SK-N-SH (cell line): ENCODE data around the gene WNT1. TPM values are rescaled to one million over a fixed set of nuclear protein-coding genes. Genes with fewer than 3 reads are reported as not detected.

ENCODE experiments used
- CTCF ChIA-PET: fragments of 300-600, 350-600 bp; formaldehyde crosslinking; extraction: SDS; loops from one replicate; lab custom pipeline; 2021; lab: Yijun Ruan, JAX
- POLR2A ChIA-PET: fragments of 350-600 bp; sonication (Branson Sonifier 250); formaldehyde crosslinking; extraction: SDS; loops from one replicate; lab custom pipeline; 2020; ENCODE audit warnings: antibody characterized with exemption, inconsistent platforms; lab: Yijun Ruan, JAX
- DNase-seq: peaks from one replicate; pipeline ENCODE4 v3.0.0; 2012
- H2AFZ ChIP-seq: fragments of 200-600 bp; sonication (generic); 2 replicates; pipeline ENCODE4 v1.8.1; 2016; ENCODE audit warnings: antibody characterized with exemption, mild to moderate bottlenecking, low read depth
- H3F3A ChIP-seq: fragments of 200-600 bp; sonication (generic); replicated peaks from 2 replicates; pipeline ENCODE3; 2016; ENCODE audit warnings: antibody characterized with exemption, mild to moderate bottlenecking; ENCODE audit not compliant: insufficient read depth
- H3K27ac ChIP-seq, 2 experiments: fragments of 200-500 bp in 1 of 2; fragments of 200-600 bp in 1 of 2; sonication (Bioruptor generic) in 1 of 2; sonication (generic), shearing (Covaris generic) in 1 of 2; 2 replicates each; pipeline versions ENCODE4 v1.5.1 to v1.6.1; 2014 to 2016; ENCODE audit warnings: low read depth in 2 of 2, inconsistent platforms in 1 of 2, low read length in 1 of 2, mild to moderate bottlenecking in 1 of 2, mixed read lengths in 1 of 2
- H3K27me3 ChIP-seq: fragments of 200-600 bp; sonication (generic), shearing (Covaris generic); 2 replicates; pipeline ENCODE4 v1.6.1; 2016; ENCODE audit warnings: mixed run types; ENCODE audit not compliant: insufficient read depth
- H3K36me3 ChIP-seq, 2 experiments: fragments of 200-500 bp in 1 of 2; fragments of 200-600 bp in 1 of 2; sonication (Bioruptor generic) in 1 of 2; sonication (generic) in 1 of 2; replicated peaks in 1 of 2; 2 replicates each; pipeline versions ENCODE3 to v1.5.1; 2014 to 2016; ENCODE audit warnings: low read length in 1 of 2, mild to moderate bottlenecking in 1 of 2; ENCODE audit not compliant: insufficient read depth in 2 of 2, control insufficient read depth in 1 of 2
- H3K4me1 ChIP-seq, 2 experiments: fragments of 200-500 bp in 1 of 2; fragments of 200-600 bp in 1 of 2; sonication (Bioruptor generic) in 1 of 2; sonication (generic), shearing (Covaris generic) in 1 of 2; 2 replicates each; pipeline versions ENCODE4 v1.5.1 to v1.6.1; 2014 to 2016; ENCODE audit warnings: low read depth in 1 of 2, low read length in 1 of 2, mixed run types in 1 of 2; ENCODE audit not compliant: insufficient read depth in 2 of 2, control insufficient read depth in 1 of 2
- H3K4me2 ChIP-seq: fragments of 200-600 bp; sonication (generic), shearing (Covaris generic); 2 replicates; pipeline ENCODE4 v1.6.1; 2017; ENCODE audit warnings: mixed run types
- H3K4me3 ChIP-seq, 2 experiments: fragments of 200-500 bp in 1 of 2; fragments of 200-600 bp in 1 of 2; sonication (Bioruptor generic) in 1 of 2; sonication (generic), shearing (Covaris generic) in 1 of 2; 2 replicates each; pipeline versions ENCODE4 v1.5.1 to v1.8.1; 2014 to 2016; ENCODE audit warnings: low read depth in 2 of 2, inconsistent platforms in 1 of 2, low read length in 1 of 2, mild to moderate bottlenecking in 1 of 2, mixed read lengths in 1 of 2, moderate library complexity in 1 of 2
- H3K79me2 ChIP-seq: fragments of 200-600 bp; sonication (generic); 2 replicates; pipeline ENCODE4 v1.8.1; 2017; ENCODE audit warnings: mild to moderate bottlenecking; ENCODE audit not compliant: insufficient read depth
- H3K9ac ChIP-seq: fragments of 200-600 bp; sonication (generic); 2 replicates; pipeline ENCODE4 v1.6.1; 2017; ENCODE audit warnings: mixed run types
- H3K9me2 ChIP-seq: fragments of 200-600 bp; sonication (generic); 2 replicates; pipeline ENCODE4 v1.6.1; 2017; ENCODE audit warnings: mixed run types
- H3K9me3 ChIP-seq: fragments of 200-600 bp; sonication (generic); 2 replicates; pipeline ENCODE4 v1.6.1; 2017; ENCODE audit warnings: mixed run types, mild to moderate bottlenecking, moderate library complexity
- H4K20me1 ChIP-seq: fragments of 200-600 bp; sonication (generic); 2 replicates; pipeline ENCODE4 v1.6.1; 2017; ENCODE audit warnings: mild to moderate bottlenecking, mixed run types; ENCODE audit not compliant: insufficient read depth
- CHD2 ChIP-seq: fragments of 150-350 bp; IDR thresholded peaks from 2 replicates; pipeline ENCODE4 v1.6.1; 2018; ENCODE audit warnings: low read length; ENCODE audit not compliant: partially characterized antibody
- EZH2phosphoT487 ChIP-seq: fragments of 200-600 bp; sonication (generic); IDR thresholded peaks from 2 replicates; pipeline ENCODE4 v1.6.1; 2017; ENCODE audit warnings: low read depth, mixed run types, mild to moderate bottlenecking, antibody characterized with exemption, moderate library complexity, borderline replicate concordance
- FOXJ3 ChIP-seq: sonication (generic); formaldehyde crosslinking; IDR thresholded peaks from 2 replicates; pipeline ENCODE4 v1.5.1; 2020; ENCODE audit warnings: mild to moderate bottlenecking, missing genetic modification reagents
- GATA2 ChIP-seq: sonication (generic); formaldehyde crosslinking; IDR thresholded peaks from 2 replicates; pipeline ENCODE4 v1.5.0; 2020; ENCODE audit warnings: mild to moderate bottlenecking, missing genetic modification reagents
- MEF2A ChIP-seq: IDR thresholded peaks from 2 replicates; pipeline ENCODE4 v1.4.0; 2012; ENCODE audit warnings: low read depth, borderline replicate concordance
- RAD21 ChIP-seq: IDR thresholded peaks from 2 replicates; pipeline ENCODE4 v1.6.1; 2012; ENCODE audit warnings: mild to moderate bottlenecking, low read length
- RFX5 ChIP-seq: IDR thresholded peaks from 2 replicates; pipeline ENCODE4 v1.6.1; 2012; ENCODE audit warnings: mild to moderate bottlenecking, improper control_type of control experiment, low read length
- RXRA ChIP-seq: IDR thresholded peaks from 2 replicates; pipeline ENCODE4 v1.4.0; 2012; ENCODE audit warnings: low read depth, mild to moderate bottlenecking, borderline replicate concordance
- SMC3 ChIP-seq: IDR thresholded peaks from 2 replicates; pipeline ENCODE4 v1.6.1; 2012; ENCODE audit warnings: low read depth, low read length, improper control_type of control experiment
- TCF12 ChIP-seq: IDR thresholded peaks from 2 replicates; pipeline ENCODE4 v1.4.0; 2012
- TEAD4 ChIP-seq: IDR thresholded peaks from 2 replicates; pipeline ENCODE4 v1.4.0; 2012; ENCODE audit warnings: mild to moderate bottlenecking, borderline replicate concordance; ENCODE audit not compliant: insufficient read depth
- WGBS: methylation state at CpG from one replicate; pipeline ENCODE4 v1.1.6; 2017; ENCODE audit warnings: low lambda C conversion rate; 5-methylcytosine and 5-hydroxymethylcytosine counted together
- polyA plus RNA-seq, 3 experiments: library from polyadenylated mRNA; depleted of rRNA; stranded (reverse); fragments of >200 nt; gene quantifications; 2 replicates each; pipeline ENCODE4 v1.2.3, GENCODE V29; 2012
- TF ChIP-seq, protein P1 (sequence below): IDR thresholded peaks from 2 replicates; pipeline ENCODE4 v1.4.0; 2012; ENCODE audit warnings: low read depth
- TF ChIP-seq, protein P2 (sequence below): fragments of 150-350 bp; IDR thresholded peaks from 2 replicates; pipeline ENCODE4 v1.6.1; 2016; ENCODE audit warnings: mild to moderate bottlenecking, low read depth, low read length
- TF ChIP-seq, protein P3 (sequence below): IDR thresholded peaks from 2 replicates; pipeline ENCODE4 v1.4.0; 2012; ENCODE audit warnings: low read depth, borderline replicate concordance
- TF ChIP-seq, protein P4 (sequence below): fragments of 150-350 bp; IDR thresholded peaks from 2 replicates; pipeline ENCODE4 v1.6.1; 2017; ENCODE audit warnings: antibody characterized with exemption, low read length, low read depth, borderline replicate concordance
- TF ChIP-seq, protein P5 (sequence below): fragments of 200-600 bp; sonication (generic); IDR thresholded peaks from 2 replicates; pipeline ENCODE4 v1.6.1; 2017; ENCODE audit warnings: antibody characterized with exemption, mild to moderate bottlenecking, moderate library complexity

WNT1 gene
- polyA plus RNA-seq, 1 of the 3 experiments (the other 2 are of a cell fraction) = not detected

- no peak for TF ChIP-seq EZH2phosphoT487
- TF ChIP-seq CHD2 = no peak
- no peak for TF ChIP-seq GATA2 (CRISPR knock-in tag)
- no peak for TF ChIP-seq TEAD4
- TF ChIP-seq, protein P1, sequence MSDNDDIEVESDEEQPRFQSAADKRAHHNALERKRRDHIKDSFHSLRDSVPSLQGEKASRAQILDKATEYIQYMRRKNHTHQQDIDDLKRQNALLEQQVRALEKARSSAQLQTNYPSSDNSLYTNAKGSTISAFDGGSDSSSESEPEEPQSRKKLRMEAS = no peak
- TF ChIP-seq RAD21 = no peak
- no peak for TF ChIP-seq SMC3
- CTCF ChIA-PET = interaction anchor here (0.7 to 32.2 kb wide), 6 partner anchors 9 to 113 kb away, joined by 3 to 935 read pairs (median 3); partner anchors contain the start of genes ARF3, DDN and WNT1
- POLR2A ChIA-PET = interaction anchor here (0.5 kb wide), 1 partner anchor 10 kb away, joined by 3 read pairs; no protein-coding TSS in a partner anchor
These were observed 11.8 kb upstream of the WNT1 start for GRCh38 chr12:48966177-48966895.

GRCh38 chr12:48967991-48968390, 10.1 kb upstream of the WNT1 start:
- H3K79me2 ChIP-seq = no peaks in the 10 kb centered on the region
- 75% methylated on average over 7 of the region's 7 CpGs for WGBS
- no peak for TF ChIP-seq FOXJ3 (CRISPR knock-in tag)
- no peak for TF ChIP-seq RAD21
- no peak for TF ChIP-seq TCF12
- TF ChIP-seq, protein P2, sequence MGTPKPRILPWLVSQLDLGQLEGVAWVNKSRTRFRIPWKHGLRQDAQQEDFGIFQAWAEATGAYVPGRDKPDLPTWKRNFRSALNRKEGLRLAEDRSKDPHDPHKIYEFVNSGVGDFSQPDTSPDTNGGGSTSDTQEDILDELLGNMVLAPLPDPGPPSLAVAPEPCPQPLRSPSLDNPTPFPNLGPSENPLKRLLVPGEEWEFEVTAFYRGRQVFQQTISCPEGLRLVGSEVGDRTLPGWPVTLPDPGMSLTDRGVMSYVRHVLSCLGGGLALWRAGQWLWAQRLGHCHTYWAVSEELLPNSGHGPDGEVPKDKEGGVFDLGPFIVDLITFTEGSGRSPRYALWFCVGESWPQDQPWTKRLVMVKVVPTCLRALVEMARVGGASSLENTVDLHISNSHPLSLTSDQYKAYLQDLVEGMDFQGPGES = no peak
- TF ChIP-seq RXRA = no peak
- TF ChIP-seq RFX5 = no peak
- TF ChIP-seq SMC3 = no peak
- TF ChIP-seq, protein P3, sequence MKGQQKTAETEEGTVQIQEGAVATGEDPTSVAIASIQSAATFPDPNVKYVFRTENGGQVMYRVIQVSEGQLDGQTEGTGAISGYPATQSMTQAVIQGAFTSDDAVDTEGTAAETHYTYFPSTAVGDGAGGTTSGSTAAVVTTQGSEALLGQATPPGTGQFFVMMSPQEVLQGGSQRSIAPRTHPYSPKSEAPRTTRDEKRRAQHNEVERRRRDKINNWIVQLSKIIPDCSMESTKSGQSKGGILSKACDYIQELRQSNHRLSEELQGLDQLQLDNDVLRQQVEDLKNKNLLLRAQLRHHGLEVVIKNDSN = no peak
- no peak for TF ChIP-seq MEF2A
- TF ChIP-seq, protein P4, sequence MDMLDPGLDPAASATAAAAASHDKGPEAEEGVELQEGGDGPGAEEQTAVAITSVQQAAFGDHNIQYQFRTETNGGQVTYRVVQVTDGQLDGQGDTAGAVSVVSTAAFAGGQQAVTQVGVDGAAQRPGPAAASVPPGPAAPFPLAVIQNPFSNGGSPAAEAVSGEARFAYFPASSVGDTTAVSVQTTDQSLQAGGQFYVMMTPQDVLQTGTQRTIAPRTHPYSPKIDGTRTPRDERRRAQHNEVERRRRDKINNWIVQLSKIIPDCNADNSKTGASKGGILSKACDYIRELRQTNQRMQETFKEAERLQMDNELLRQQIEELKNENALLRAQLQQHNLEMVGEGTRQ = no peak
- TF ChIP-seq, protein P5, sequence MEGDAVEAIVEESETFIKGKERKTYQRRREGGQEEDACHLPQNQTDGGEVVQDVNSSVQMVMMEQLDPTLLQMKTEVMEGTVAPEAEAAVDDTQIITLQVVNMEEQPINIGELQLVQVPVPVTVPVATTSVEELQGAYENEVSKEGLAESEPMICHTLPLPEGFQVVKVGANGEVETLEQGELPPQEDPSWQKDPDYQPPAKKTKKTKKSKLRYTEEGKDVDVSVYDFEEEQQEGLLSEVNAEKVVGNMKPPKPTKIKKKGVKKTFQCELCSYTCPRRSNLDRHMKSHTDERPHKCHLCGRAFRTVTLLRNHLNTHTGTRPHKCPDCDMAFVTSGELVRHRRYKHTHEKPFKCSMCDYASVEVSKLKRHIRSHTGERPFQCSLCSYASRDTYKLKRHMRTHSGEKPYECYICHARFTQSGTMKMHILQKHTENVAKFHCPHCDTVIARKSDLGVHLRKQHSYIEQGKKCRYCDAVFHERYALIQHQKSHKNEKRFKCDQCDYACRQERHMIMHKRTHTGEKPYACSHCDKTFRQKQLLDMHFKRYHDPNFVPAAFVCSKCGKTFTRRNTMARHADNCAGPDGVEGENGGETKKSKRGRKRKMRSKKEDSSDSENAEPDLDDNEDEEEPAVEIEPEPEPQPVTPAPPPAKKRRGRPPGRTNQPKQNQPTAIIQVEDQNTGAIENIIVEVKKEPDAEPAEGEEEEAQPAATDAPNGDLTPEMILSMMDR = no peak
- TF ChIP-seq, all 33 proteins: peak for 0
- Histone ChIP-seq H3K36me3 (no peaks in the 10 kb centered on the region), H3F3A (peaks cover 3% of the 10 kb centered on the region), H3K27me3 (peaks cover 42% of the 10 kb centered on the region; the same call in 1 of the 2 replicates), H3K27ac (no peak overlapping the region), H3K9me3 (no peaks in the 10 kb centered on the region), H2AFZ (no peak overlapping the region), H3K9me2 (no peaks in the 10 kb centered on the region), H3K4me1 (peaks cover 0 to 13% of the 10 kb centered on the region in 2 experiments; a peak in 1 of 4 replicates), H3K9ac (no peak overlapping the region), H3K4me3 (no peak overlapping the region), H4K20me1 (no peaks in the 10 kb centered on the region), H3K4me2 (no peak overlapping the region)
- no peak for DNase-seq
- ChIA-PET POLR2A (no interaction called here), CTCF (interaction anchor here (1.0 to 32.2 kb wide), 8 partner anchors 10 to 115 kb away, joined by 3 to 935 read pairs (median 4); partner anchors contain the start of genes ARF3, DDN and WNT1)

More at GRCh38 chr12:48966177-48966895, 11.8 kb upstream of the WNT1 start:
- Histone ChIP-seq H3K9me2 (no peaks in the 10 kb centered on the region), H3K4me2 (no peak overlapping the region), H3K27ac (no peak overlapping the region), H3K9ac (no peak overlapping the region), H2AFZ (no peak overlapping the region), H3K4me3 (no peak overlapping the region), H3K79me2 (no peaks in the 10 kb centered on the region), H3K4me1 (peaks cover 0 to 9% of the 10 kb centered on the region in 2 experiments; a peak in 1 of 4 replicates), H3K27me3 (peaks cover 36% of the 10 kb centered on the region; the same call in 1 of the 2 replicates), H3F3A (no peaks in the 10 kb centered on the region), H4K20me1 (no peaks in the 10 kb centered on the region), H3K36me3 (no peaks in the 10 kb centered on the region), H3K9me3 (no peaks in the 10 kb centered on the region)
- WGBS = 59% methylated on average over 17 of the region's 20 CpGs
- DNase-seq = no peak
